Left lung (tissue), 10 donors: ENCODE results near the gene OGN. TPM values are rescaled to one million over a fixed set of nuclear protein-coding genes. Genes with fewer than 3 reads are reported as not detected.

Experiments
- ATAC-seq: fragments of 200-7000 bp; cut with Tn5 transposase; one replicate; pipeline ENCODE4 v1.9.1; 2020; ENCODE audit warnings: moderate library complexity
- DNase-seq, 4 donors: peaks; one replicate each; pipeline ENCODE4 v3.0.0-alpha.2; 2013 to 2020
- H3K27ac ChIP-seq, 2 donors: fragments of 200-600 bp; sonication (generic) in 1 of 2; one replicate each; pipeline versions ENCODE4 v1.5.0 to v1.8.0; 2020 to 2021
- H3K27me3 ChIP-seq, 2 donors: fragments of 200-600 bp; sonication (generic) in 1 of 2; one replicate each; pipeline versions ENCODE4 v1.5.0 to v1.8.0; 2020 to 2021
- H3K36me3 ChIP-seq, 2 donors: fragments of 200-600 bp; sonication (generic) in 1 of 2; one replicate each; pipeline versions ENCODE4 v1.5.0 to v1.8.0; 2020 to 2021
- H3K4me1 ChIP-seq, 2 donors: fragments of 200-600 bp; one replicate each; pipeline ENCODE4 v1.8.0; 2021
- H3K4me3 ChIP-seq, 2 donors: fragments of 200-600 bp; sonication (generic) in 1 of 2; one replicate each; pipeline versions ENCODE4 v1.5.0 to v1.8.0; 2020 to 2021; ENCODE audit warnings: mild to moderate bottlenecking in 1 of 2
- H3K9me3 ChIP-seq, 2 donors: fragments of 200-600 bp; sonication (generic) in 1 of 2; one replicate each; pipeline versions ENCODE4 v1.5.0 to v1.8.0; 2020 to 2021
- intact Hi-C, 2 donors: fragments of 100-400 bp; cut with DNase I; formaldehyde crosslinking; loops; one replicate each; pipeline versions ENCODE4 v1.11.2 to v1.14.2; 2022
- polyA plus RNA-seq, 6 donors: library from polyadenylated mRNA; unstranded; fragments of 120-200 nt; gene quantifications; one replicate each; pipeline ENCODE4 v1.2.1, GENCODE V29; 2013; ENCODE audit not compliant: insufficient read length in 6 of 6
- total RNA-seq, 2 donors: library from RNA; stranded (reverse); fragmentation: NEBNext Ultra II Directional; extraction: Animal tissue kit (Norgen Biotek cat#: 25700); gene quantifications; one replicate each; pipeline ENCODE4 v1.2.1, GENCODE V29; 2021
- TF ChIP-seq, protein P1 (sequence below), 2 donors: fragments of 200-600 bp; sonication (generic) in 1 of 2; IDR thresholded peaks; one replicate each; pipeline versions ENCODE4 v1.5.0 to v1.8.0; 2021; ENCODE audit warnings: antibody characterized with exemption in 2 of 2
- donor health status: DM: no; HTN: yes; CAD: no.
- donor health status: DM: no; HTN: no; CAD: no.

Gene OGN
- total and polyA plus RNA-seq, 8 donors: 11.8 to 153 (median 130) TPM

DNA sequence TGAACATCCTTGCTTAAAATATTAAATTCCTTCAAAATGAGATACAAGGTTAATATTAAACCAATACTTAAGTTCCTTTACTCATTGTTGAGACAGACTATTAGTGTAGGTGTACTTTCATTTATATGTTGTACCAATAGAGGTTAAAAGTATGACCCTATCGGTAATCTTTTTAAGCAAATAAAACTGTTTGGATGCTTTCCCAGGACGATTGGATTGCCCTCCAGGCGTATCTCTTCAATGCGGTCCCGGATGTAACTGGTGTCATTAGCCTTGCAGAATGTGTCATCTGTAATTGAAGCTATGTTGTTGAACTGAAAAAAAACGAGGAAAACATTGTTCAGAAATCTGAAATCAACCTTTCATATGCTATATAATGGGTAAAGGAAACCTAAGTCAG is 18.9 kb downstream of the OGN start:
- intact Hi-C loops: no loop called here
- TF ChIP-seq, protein P1, sequence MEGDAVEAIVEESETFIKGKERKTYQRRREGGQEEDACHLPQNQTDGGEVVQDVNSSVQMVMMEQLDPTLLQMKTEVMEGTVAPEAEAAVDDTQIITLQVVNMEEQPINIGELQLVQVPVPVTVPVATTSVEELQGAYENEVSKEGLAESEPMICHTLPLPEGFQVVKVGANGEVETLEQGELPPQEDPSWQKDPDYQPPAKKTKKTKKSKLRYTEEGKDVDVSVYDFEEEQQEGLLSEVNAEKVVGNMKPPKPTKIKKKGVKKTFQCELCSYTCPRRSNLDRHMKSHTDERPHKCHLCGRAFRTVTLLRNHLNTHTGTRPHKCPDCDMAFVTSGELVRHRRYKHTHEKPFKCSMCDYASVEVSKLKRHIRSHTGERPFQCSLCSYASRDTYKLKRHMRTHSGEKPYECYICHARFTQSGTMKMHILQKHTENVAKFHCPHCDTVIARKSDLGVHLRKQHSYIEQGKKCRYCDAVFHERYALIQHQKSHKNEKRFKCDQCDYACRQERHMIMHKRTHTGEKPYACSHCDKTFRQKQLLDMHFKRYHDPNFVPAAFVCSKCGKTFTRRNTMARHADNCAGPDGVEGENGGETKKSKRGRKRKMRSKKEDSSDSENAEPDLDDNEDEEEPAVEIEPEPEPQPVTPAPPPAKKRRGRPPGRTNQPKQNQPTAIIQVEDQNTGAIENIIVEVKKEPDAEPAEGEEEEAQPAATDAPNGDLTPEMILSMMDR (IDR thresholded peaks at IDR 0.05): no peak

DNA sequence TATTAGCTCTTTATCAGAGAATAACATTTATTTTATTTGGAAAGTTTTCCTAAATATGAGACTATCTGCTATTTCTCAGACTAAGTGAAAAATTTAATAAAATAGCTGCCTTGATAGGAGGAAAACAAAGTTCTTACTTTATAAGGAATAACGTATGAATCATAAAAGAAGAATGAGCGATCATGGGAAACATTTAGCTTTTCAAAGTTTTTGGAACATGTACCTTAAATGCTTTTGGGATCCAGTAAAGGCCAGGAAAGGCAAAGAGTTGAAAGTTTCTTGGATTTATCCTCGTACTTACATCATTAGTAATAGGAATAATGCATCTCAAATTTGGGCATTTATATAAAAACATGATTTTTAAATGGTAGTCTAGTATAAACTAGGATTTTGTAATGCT is 19.4 kb downstream of the OGN start:
- intact Hi-C loops: no loop called here
- Histone ChIP-seq H3K4me3 (no peak overlapping the region), H3K27ac (no peak overlapping the region), H3K36me3 (no peaks in the 10 kb centered on the region), H3K9me3 (no peaks in the 10 kb centered on the region), H3K4me1 (no peaks in the 10 kb centered on the region), H3K27me3 (no peaks in the 10 kb centered on the region)
- TF ChIP-seq, protein P1 (IDR thresholded peaks at IDR 0.05): no peak
- ATAC-seq (no peak), DNase-seq (no peak)

More for the DNA sequence above, 18.9 kb downstream of the OGN start:
- no peak overlapping the region for H3K4me3 ChIP-seq
- ATAC-seq: no peak
- no peak for DNase-seq
- H3K27me3 ChIP-seq: no peaks in the 10 kb centered on the region
- H3K27ac ChIP-seq: no peak overlapping the region
- H3K4me1 ChIP-seq: no peaks in the 10 kb centered on the region
- H3K36me3 ChIP-seq: no peaks in the 10 kb centered on the region
- H3K9me3 ChIP-seq: no peaks in the 10 kb centered on the region

DNA sequence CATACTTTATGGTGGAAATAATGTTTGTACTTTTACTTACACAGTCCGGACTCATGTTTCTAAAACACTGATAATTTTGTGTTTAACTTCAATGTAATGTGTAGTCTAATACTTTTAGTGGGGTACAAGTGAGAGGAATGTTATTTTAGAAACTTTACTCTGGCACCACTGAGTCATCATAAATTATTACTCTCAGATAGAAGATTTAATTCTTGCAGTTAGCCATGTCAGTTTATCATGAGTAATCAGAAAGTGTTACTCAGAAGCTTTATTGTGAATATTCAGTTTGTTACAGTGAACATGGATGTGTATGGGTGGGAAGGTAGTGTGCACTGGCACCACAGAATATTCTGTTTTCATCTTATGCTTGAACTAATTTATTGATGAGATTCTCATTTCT is 20.0 kb downstream of the OGN start:
- no peak overlapping the region for H3K27ac ChIP-seq
- no peaks in the 10 kb centered on the region for H3K9me3 ChIP-seq
- DNase-seq: no peak
- intact Hi-C loops: no loop called here
- H3K4me1 ChIP-seq: no peaks in the 10 kb centered on the region
- no peaks in the 10 kb centered on the region for H3K36me3 ChIP-seq
- no peak overlapping the region for H3K4me3 ChIP-seq
- ATAC-seq: no peak
- H3K27me3 ChIP-seq: no peaks in the 10 kb centered on the region
- TF ChIP-seq, protein P1 (IDR thresholded peaks at IDR 0.05): no peak

DNA sequence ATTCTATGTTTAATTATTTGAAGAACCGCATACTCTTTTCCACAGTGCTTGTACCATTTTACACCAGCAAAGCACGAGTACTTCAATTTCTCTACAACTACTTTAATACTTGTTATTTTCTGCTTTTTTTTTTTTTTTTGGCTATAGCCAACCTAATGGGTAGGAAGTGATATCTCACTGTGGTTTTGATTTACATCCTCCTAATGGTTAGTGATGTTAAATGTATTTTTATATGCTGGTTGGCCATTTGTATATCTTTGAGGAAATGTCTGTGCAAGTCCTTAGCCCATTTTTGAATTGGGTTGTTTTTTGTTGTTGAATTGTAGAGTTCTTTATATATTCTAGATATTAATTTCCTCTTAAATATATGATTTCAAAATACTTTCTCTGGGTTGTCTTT is 22.6 kb downstream of the OGN start:
- Histone ChIP-seq H3K9me3 (no peaks in the 10 kb centered on the region), H3K4me3 (no peak overlapping the region), H3K36me3 (no peaks in the 10 kb centered on the region), H3K4me1 (no peaks in the 10 kb centered on the region), H3K27me3 (no peaks in the 10 kb centered on the region), H3K27ac (no peak overlapping the region)
- TF ChIP-seq, protein P1 (IDR thresholded peaks at IDR 0.05): no peak
- intact Hi-C loops: no loop called here
- no peak for DNase-seq
- ATAC-seq: no peak

DNA sequence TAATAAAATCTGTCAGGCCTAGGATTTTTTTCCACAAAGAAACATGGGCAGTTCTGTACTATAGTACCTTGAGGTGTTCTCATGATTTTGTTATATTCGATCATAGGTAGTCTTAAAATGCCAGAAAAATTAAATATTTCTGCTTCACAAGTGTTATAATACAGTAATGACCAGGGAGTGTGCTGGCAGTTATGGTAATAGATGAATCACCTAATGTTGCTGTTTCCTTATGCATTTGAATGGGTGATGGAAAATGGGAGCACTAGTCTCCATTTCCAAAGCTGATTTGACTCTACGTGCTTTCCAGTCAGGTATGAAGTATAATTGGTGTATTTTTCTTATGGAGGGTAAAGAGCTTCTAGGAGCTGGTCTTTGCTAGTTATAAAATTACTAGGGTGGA is 23.8 kb downstream of the OGN start:
- H3K36me3 ChIP-seq: no peaks in the 10 kb centered on the region
- ATAC-seq (no peak), DNase-seq (no peak)
- H3K27ac ChIP-seq: no peak overlapping the region
- intact Hi-C loops: no loop called here
- H3K4me1 ChIP-seq: no peaks in the 10 kb centered on the region
- TF ChIP-seq, protein P1 (IDR thresholded peaks at IDR 0.05): no peak
- H3K4me3 ChIP-seq: no peak overlapping the region
- no peaks in the 10 kb centered on the region for H3K27me3 ChIP-seq
- no peaks in the 10 kb centered on the region for H3K9me3 ChIP-seq
